GM21381 (cell line): ENCODE data around the gene FAM234A.

Experiments
- ATAC-seq: cut with Tn5 transposase; IDR thresholded peaks from one replicate; pipeline ENCODE4 v1.9.1; 2021; ENCODE audit warnings: mild to moderate bottlenecking, moderate library complexity; ENCODE audit not compliant: unreplicated experiment

The FAM234A gene

GRCh38 chr16:280005-280460 is 45.4 kb downstream of the FAM234A start:
- no peak for ATAC-seq

GRCh38 chr16:280552-280951 is 45.9 kb downstream of the FAM234A start, which contains the start of gene ARHGDIG:
Gene ARHGDIG, plus strand, starts transcription at chr16:280591. Its CDS starts 90 bp downstream, at chr16:280681.
- ATAC-seq: no peak

DNA sequence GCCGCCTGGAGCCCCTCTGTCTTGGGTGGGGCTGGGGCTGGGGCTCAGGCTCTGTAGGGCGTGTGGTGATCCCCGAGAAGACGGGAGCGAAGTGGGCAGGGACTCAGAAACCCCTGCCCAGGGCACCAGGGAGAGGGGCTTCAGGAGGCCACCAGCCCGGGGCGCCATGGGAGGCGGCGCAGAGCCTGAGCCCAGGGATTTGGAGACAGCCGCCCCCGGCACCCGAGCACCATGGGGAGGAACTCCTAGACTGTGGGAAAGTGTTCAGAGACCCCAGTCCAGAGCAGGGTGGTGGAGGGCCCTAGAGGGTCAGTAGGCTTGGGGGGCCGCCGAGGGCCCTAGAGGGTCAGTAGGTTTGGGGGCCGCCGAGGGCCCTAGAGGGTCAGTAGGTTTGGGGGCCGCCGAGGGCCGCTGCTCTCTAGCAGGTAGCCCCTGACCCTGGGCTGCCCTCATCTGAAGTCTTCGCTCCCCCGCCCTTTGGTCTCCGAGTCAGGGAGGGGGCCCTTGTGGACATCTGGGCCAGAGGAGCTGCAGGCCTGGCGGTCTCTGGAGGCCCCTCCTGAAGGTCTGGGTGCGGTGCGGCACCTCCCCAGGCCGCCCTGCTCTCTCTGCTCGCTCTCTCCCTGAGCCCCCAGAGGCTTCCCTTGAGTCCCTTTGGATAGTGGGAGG is 46.5 kb downstream of the FAM234A start:
- no peak for ATAC-seq

- no peak for ATAC-seq
Measured at GRCh38 chr16:281660-282255, 47.1 kb downstream of the FAM234A start.

DNA sequence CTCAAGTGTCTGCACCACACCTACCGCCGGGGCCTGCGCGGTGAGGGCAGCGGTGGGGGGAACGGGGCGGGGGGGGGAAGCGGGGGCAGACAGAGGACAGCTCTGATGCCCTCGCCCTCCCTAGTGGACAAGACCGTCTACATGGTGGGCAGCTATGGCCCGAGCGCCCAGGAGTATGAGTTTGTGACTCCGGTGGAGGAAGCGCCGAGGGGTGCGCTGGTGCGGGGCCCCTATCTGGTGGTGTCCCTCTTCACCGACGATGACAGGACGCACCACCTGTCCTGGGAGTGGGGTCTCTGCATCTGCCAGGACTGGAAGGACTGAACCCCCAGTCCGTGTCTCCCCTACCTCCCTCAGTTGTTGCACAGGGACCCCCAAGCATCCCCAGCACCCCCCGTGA is 47.9 kb downstream of the FAM234A start:
- ATAC-seq: no peak

- ATAC-seq: no peak
Measured at GRCh38 chr16:283033-283805, 48.6 kb downstream of the FAM234A start, which contains the start of gene PDIA2. Gene PDIA2, plus strand, starts transcription at chr16:283164. Its CDS starts 6 bp downstream, at chr16:283170.

DNA sequence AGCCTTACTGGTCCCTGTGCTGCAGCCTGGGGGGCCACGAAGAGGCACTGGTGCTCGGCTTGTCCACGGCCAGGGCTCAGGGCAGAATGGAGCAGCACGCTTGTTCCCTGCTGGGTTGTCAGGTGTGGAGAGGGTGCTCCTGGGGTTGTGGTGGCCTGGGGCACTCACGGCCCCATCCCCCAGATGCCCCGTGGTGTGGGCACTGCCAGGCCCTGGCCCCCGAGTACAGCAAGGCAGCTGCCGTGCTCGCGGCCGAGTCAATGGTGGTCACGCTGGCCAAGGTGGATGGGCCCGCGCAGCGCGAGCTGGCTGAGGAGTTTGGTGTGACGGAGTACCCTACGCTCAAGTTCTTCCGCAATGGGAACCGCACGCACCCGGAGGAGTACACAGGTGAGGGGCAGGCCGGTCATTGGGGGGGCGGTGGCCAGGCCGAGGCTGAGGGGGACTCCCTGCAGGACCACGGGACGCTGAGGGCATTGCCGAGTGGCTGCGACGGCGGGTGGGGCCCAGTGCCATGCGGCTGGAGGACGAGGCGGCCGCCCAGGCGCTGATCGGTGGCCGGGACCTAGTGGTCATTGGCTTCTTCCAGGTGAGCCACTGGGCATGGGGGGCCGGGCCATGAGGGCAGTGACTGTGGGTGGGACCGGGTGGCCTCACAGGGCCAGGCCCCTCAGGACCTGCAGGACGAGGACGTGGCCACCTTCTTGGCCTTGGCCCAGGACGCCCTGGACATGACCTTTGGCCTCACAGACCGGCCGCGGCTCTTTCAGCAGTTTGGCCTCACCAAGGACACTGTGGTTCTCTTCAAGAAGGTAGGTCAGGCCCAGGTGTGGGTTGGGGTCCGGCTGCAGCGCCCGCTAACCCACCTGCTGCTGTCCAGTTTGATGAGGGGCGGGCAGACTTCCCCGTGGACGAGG is 49.8 kb downstream of the FAM234A start:
- ATAC-seq: no peak

DNA sequence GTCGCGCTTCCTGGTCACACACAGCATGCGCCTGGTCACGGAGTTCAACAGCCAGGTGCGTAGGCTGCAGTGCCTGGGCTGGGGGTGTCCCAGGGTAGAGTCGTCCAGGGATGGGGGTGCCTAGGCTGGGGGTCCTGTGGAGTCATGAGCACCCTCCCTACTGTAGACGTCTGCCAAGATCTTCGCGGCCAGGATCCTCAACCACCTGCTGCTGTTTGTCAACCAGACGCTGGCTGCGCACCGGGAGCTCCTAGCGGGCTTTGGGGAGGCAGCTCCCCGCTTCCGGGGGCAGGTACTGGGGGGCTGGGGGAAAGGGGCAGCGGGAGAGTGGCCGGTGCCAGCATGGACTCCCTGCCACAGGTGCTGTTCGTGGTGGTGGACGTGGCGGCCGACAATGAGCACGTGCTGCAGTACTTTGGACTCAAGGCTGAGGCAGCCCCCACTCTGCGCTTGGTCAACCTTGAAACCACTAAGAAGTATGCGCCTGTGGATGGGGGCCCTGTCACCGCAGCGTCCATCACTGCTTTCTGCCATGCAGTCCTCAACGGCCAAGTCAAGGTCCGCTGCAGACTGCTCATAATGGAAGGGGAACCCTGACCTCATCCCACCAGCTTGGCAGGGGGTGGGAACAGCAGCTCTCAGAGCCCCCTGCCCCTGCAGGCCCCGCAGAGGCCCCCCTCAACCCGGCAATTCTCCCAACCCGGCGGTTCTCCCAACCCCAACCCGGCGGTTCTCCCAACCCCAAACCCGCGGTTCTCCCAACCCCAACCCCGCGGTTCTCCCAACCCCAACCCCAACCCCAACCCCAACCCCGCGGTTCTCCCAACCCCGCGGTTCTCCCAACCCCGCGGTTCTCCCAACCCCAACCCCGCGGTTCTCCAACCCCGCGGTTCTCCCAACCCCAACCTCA is 50.8 kb downstream of the FAM234A start:
- ATAC-seq: no peak

DNA sequence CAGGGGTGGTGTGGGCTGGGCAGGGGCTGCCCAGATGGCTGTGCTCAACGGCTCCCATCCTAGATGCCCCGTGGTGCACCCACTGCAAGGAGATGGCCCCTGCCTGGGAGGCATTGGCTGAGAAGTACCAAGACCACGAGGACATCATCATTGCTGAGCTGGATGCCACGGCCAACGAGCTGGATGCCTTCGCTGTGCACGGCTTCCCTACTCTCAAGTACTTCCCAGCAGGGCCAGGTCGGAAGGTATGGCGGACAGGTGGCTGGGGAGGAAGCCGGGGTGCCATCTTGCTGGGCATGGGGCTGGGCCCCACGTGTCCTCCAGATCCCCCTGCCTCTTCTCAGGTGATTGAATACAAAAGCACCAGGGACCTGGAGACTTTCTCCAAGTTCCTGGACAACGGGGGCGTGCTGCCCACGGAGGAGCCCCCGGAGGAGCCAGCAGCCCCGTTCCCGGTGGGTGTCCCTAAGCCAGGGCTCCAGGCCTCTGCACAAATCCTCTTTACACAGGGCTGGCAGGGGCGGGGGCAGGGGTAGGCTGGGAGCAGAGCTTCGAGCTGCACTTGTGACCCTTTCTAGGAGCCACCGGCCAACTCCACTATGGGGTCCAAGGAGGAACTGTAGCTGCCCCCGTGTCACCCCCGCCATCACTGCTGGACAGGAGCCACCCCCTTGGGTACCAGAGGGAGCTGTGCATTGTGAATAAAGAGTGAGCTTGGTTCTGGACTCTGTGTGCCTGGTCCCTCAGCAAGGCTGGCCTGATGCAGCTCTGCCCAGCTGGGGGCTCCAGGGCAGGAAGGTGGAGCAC is 52.1 kb downstream of the FAM234A start:
- ATAC-seq: no peak

DNA sequence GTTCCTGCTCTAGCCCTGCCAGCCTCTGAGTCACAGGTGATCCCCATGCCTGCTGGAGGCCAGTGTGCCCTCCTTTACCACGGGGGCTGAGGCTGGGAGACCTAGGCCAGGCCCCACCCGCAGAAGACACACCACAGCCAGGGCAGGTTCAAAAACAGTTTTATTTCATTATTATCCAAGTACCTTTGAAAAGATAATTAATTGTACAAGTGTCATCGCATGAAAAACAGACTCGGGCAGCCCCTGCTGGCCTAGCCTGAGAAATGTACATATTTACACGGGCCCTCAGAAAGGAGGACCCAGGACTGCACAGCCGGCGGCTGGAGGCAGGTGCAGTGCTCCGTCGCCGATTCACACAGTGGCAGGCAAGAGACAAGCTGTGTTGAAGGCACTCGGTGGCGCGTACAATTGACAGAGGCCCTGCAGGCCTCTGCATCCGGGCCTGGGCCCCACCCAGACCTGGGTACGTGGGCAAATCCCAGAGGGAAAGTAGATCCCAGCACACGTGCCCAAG is 52.7 kb downstream of the FAM234A start:
- ATAC-seq: no peak

DNA sequence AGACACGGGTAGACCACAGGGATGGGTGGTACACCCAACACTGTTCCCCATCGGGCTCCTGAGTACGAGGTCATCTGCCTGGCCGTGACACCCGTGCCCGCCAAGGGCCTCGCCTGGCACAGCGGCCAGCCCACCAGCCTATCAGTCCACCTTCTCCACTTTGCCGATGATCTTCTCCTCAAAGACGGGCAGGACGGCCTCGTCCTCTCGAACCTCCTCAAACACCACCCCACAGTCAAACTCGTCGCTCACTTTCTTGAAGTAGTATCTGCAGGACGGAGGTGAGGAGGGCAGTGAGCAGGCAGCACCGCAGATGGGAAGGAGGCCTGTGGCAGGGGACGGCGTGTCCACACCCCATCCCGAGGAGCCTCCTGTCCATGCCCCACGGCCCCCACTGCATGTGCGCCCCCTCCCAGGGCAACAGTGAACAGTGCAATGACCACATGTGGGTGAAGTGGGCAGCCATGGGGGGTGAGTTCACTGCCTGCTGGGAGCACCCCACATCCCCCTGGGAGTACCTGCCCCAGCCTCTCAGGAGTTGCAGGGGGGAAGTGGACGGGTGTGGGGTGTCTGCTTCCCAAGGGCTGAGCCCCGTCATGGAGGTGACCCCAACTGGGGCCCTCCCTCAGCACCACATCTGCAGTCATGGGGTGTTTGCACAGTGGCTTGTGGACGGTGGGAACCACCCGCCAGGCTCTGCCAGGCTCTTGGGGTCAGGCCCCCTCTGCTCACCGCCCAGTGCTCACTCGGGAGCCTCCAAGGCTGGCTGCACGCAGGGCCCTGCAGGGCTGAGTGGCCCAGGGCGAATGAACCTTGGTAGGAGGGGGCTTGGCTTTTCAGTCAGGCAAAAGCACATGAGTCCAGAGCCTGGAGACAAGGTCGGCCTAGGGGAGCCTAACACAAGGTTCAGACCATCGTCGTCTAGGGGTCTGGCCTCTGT is 53.6 kb downstream of the FAM234A start:
- no peak for ATAC-seq

DNA sequence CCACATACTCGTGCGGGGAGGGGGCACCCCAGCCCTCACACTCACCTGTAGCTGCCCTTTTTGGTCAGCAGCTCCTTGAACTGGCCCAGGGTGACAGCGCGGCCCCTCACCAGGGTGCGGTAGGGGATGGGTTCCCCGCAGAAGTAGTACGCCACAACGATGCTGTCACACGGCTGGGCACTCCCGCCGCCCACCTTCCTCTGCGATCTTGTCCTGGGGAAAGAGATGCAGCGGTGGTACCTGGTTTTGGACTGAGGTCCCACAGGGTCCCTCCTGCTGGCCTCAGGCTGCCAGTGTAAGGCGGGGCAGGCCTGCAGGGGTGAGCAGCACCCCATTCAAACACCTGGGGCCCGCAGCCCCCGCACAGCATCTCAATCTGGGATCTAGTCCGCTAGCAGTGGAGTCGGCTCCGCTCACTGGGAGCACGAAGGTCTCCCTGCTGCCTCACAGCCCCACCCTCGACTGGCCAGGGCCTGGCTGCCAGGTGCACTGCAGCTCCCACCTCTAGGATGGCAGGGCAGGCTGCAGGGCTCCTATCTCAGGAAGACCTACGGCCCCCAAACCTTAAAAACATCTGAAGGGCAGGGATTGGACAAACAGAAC is 54.9 kb downstream of the FAM234A start:
- no peak for ATAC-seq

- no peak for ATAC-seq
Measured at GRCh38 chr16:290015-290680, 55.5 kb downstream of the FAM234A start.

DNA sequence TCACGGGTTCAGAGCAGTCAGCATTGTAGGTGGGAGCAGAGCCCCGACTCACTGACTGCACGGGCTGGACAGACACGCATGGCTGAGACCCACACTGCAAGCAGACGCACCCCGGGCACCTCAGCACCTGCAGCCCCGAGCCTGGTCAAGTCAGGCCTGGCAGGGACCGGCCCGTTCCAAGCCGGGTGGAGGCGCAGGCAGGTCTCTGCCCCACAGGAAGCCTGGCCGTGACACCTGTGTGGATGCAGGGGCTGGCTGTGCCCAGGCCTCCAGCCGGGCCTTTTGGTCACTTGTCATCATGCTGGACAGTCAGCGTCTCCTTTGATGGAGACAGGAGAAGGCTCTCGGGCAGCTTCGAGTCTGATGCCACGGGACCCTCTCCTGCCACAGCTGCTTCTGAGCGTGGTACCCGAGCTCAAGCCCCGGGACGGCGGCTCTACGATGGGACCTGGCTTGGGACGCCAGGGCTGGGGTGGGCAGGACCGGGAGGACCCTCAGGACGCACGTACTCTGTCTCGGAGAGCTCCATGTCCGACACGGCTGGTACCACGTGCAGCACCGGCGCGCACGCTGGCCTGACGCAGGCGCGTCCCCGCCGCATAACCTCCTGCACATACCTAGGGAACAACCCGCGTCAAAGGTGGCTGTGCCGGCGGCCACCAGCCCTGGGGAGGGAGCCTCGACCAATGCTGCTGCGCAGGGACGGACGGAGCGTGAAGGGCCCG is 56.2 kb downstream of the FAM234A start:
- ATAC-seq: no peak

DNA sequence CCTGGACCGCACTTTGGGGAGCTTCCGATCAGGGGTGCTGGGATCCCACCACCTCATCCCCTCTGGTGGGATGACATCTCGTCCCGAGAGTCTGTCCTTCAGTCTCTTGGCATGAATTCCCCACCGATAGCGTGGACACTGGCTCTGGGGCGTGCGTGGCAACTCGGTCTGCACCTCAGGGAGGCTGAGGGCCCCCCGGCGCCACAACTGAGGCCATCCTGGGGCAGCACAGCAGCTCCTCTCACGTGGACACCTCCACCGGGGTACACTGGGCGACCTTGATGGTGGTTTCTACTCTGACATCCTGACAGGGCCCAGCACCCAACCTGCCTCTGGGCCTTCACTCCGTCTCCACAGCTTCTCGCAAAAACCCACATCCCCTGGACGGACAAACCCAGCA is 56.9 kb downstream of the FAM234A start:
- no peak for ATAC-seq
